ENCODE measurements around the gene BTBD16.

- TF ChIP-seq CTCF (IDR thresholded peaks at IDR 0.05) (no peak), EZH2 (IDR thresholded peaks at IDR 0.05; ENCODE audit: borderline replicate concordance, insufficient read depth, low read depth, low read length, poor library complexity, severe bottlenecking) (no peak)
Observed at GRCh38 chr10:122381680-122382079, 110.6 kb downstream of the BTBD16 start.

Measured in B cell (primary cell).